A549 (cell line): ENCODE measurements around the gene KLHDC7B.

ENCODE experiments used
- CTCF ChIP-seq: fragments of >200 bp; sonication (Bioruptor Twin); formaldehyde crosslinking; IDR thresholded peaks from 3 replicates; pipeline ENCODE4 v1.5.1; 2016
- EP300 ChIP-seq, 2 experiments: fragments of >200 bp; sonication (Bioruptor Twin); formaldehyde crosslinking; IDR thresholded peaks; 2 replicates in 1 of 2; 3 replicates in 1 of 2; pipeline ENCODE4 v1.6.1; 2016 to 2017
- JUN ChIP-seq, 2 experiments: fragments of >200 bp; sonication (Bioruptor Twin); formaldehyde crosslinking; IDR thresholded peaks; 2 replicates in 1 of 2; 3 replicates in 1 of 2; pipeline ENCODE4 v1.6.1; 2016 to 2017
- MAFK ChIP-seq: fragments of 450-650 bp; IDR thresholded peaks from 2 replicates; pipeline ENCODE4 v1.6.1; 2014; ENCODE audit not compliant: partially characterized antibody
- MAX ChIP-seq: IDR thresholded peaks from 2 replicates; pipeline ENCODE4 v1.6.1; 2012
- PHF8 ChIP-seq: fragments of 200-600 bp; sonication (generic); IDR thresholded peaks from 2 replicates; pipeline ENCODE4 v1.6.1; 2016; ENCODE audit warnings: low read depth, mild to moderate bottlenecking, antibody characterized with exemption, moderate library complexity, borderline replicate concordance
- RFX5 ChIP-seq: fragments of 450-650 bp; IDR thresholded peaks from 2 replicates; pipeline ENCODE4 v1.7.1; 2014; ENCODE audit warnings: antibody characterized with exemption, mild to moderate bottlenecking, moderate library complexity
- USF2 ChIP-seq: fragments of 450-650 bp; IDR thresholded peaks from 2 replicates; pipeline ENCODE4 v1.6.1; 2014; ENCODE audit warnings: antibody characterized with exemption
- TF ChIP-seq, protein P1 (sequence below): fragments of 200-600 bp; sonication (generic); IDR thresholded peaks from 2 replicates; pipeline ENCODE4 v1.6.1; 2016; ENCODE audit warnings: antibody characterized with exemption, mild to moderate bottlenecking, moderate library complexity
- TF ChIP-seq, protein P2 (sequence below): fragments of >200 bp; sonication (Bioruptor Twin); formaldehyde crosslinking; IDR thresholded peaks from 2 replicates; pipeline ENCODE4 v1.6.1; 2016

DNA sequence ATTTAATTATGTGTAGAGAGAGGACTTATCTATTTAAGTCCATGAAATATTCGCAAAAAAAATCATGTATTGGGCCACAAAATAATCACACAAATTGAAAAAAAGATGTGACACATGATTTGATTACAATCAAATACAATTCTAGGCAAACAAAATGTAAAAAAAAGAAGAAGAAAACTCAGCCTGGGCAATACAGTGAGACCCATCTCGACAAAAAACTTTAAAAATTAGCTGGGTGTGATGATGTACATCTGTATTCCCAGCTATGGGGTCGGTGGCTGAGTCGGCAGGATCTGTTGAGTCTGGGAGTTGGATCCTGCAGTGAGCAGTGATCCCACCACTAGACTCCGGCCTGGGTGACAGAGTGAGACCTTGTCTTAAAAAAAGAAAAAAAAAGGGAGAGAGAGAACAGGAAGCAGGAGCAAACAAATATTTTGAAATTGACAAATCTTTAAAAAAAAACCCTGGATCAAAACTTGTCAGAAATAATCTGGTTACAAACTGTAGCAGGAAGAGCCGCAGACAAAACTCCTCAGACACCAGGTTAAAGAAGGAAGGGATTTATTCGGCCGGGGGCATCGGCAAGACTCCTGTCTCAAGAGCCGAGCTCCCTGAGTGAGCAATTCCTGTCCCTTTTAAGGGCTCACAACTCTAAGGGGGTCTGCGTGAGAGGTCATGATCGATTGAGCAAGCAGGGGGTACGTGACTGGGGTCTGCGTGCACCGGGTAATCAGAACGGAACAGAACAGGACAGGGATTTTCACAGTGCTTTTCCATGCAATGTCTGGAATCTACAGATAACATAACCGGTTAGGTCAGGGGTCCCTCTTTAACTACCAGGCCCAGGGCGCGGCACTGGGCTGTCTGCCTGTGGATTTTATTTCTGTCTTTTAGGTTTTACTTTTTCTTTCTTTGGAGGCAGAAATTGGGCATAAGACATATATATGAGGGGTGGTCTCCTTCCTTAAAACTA is 12.6 kb upstream of the KLHDC7B start:
- no peak for TF ChIP-seq USF2
- no peak for TF ChIP-seq EP300 (IDR thresholded peaks at IDR 0.05)
- TF ChIP-seq MAX, result no peak
- TF ChIP-seq MAFK, result no peak
- no peak for TF ChIP-seq CTCF
- TF ChIP-seq JUN (IDR thresholded peaks at IDR 0.05), result no peak
- no peak for TF ChIP-seq RFX5
- TF ChIP-seq, protein P1, sequence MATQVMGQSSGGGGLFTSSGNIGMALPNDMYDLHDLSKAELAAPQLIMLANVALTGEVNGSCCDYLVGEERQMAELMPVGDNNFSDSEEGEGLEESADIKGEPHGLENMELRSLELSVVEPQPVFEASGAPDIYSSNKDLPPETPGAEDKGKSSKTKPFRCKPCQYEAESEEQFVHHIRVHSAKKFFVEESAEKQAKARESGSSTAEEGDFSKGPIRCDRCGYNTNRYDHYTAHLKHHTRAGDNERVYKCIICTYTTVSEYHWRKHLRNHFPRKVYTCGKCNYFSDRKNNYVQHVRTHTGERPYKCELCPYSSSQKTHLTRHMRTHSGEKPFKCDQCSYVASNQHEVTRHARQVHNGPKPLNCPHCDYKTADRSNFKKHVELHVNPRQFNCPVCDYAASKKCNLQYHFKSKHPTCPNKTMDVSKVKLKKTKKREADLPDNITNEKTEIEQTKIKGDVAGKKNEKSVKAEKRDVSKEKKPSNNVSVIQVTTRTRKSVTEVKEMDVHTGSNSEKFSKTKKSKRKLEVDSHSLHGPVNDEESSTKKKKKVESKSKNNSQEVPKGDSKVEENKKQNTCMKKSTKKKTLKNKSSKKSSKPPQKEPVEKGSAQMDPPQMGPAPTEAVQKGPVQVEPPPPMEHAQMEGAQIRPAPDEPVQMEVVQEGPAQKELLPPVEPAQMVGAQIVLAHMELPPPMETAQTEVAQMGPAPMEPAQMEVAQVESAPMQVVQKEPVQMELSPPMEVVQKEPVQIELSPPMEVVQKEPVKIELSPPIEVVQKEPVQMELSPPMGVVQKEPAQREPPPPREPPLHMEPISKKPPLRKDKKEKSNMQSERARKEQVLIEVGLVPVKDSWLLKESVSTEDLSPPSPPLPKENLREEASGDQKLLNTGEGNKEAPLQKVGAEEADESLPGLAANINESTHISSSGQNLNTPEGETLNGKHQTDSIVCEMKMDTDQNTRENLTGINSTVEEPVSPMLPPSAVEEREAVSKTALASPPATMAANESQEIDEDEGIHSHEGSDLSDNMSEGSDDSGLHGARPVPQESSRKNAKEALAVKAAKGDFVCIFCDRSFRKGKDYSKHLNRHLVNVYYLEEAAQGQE, result no peak
- no peak for TF ChIP-seq PHF8
- TF ChIP-seq, protein P2, sequence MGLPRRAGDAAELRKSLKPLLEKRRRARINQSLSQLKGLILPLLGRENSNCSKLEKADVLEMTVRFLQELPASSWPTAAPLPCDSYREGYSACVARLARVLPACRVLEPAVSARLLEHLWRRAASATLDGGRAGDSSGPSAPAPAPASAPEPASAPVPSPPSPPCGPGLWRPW, result no peak
